Neural cell (in vitro differentiated cells): ENCODE measurements around the gene PYHIN1. TPM values are rescaled to one million over a fixed set of nuclear protein-coding genes. Genes with fewer than 3 reads are reported as not detected.
"Not testable (repeated sequence)": the region's sequence is repeated elsewhere in the genome, so short reads cannot be mapped to it uniquely, and the experiment has no call there.

Experiments
- H2AFZ ChIP-seq: fragments of 200-600, 300-800 bp; sonication (generic), shearing (Covaris generic); 2 replicates; pipeline ENCODE4 v1.6.0; 2014; ENCODE audit warnings: low read depth, mild to moderate bottlenecking, antibody characterized with exemption, low read length, moderate library complexity
- H3F3A ChIP-seq: fragments of 200-600 bp; shearing (Covaris generic); 2 replicates; pipeline ENCODE4 v1.6.1; 2016; ENCODE audit warnings: mild to moderate bottlenecking, moderate library complexity, mixed read lengths, antibody characterized with exemption, low read length; ENCODE audit not compliant: insufficient read depth, poor library complexity, severe bottlenecking
- H3K27ac ChIP-seq: fragments of 200-600, 300-800 bp; sonication (generic), shearing (Covaris generic); 2 replicates; pipeline ENCODE4 v1.5.1; 2014; ENCODE audit warnings: mild to moderate bottlenecking, low read length, moderate library complexity
- H3K27me3 ChIP-seq: fragments of 300-800, 200-600 bp; sonication (generic), shearing (Covaris generic); 2 replicates; pipeline ENCODE4 v1.6.0; 2014; ENCODE audit warnings: mild to moderate bottlenecking, low read depth, low read length, moderate library complexity; ENCODE audit not compliant: insufficient read depth
- H3K36me3 ChIP-seq: fragments of 300-800, 200-600 bp; sonication (generic), shearing (Covaris generic); 2 replicates; pipeline ENCODE4 v1.5.1; 2014; ENCODE audit warnings: mild to moderate bottlenecking, antibody characterized with exemption, low read length, moderate library complexity; ENCODE audit not compliant: insufficient read depth
- H3K4me2 ChIP-seq: fragments of 300-800, 200-600 bp; sonication (generic), shearing (Covaris generic); 2 replicates; pipeline ENCODE4 v1.6.0; 2014; ENCODE audit warnings: mild to moderate bottlenecking, low read length
- H3K4me3 ChIP-seq: fragments of 300-800, 200-600 bp; sonication (generic), shearing (Covaris generic); 2 replicates; pipeline ENCODE4 v1.5.1; 2014; ENCODE audit warnings: mild to moderate bottlenecking, low read length, moderate library complexity
- H3K79me2 ChIP-seq: fragments of 200-600 bp; shearing (Covaris generic); replicated peaks from 2 replicates; pipeline ENCODE4 v1.6.0; 2014; ENCODE audit warnings: mild to moderate bottlenecking, low read length, moderate library complexity; ENCODE audit not compliant: insufficient read depth
- H3K9ac ChIP-seq: fragments of 300-800, 200-600 bp; sonication (generic), shearing (Covaris generic); 2 replicates; pipeline ENCODE4 v1.6.1; 2016; ENCODE audit warnings: mild to moderate bottlenecking, low read length, mixed read lengths
- H3K9me2 ChIP-seq: fragments of 200-600 bp; shearing (Covaris generic); 2 replicates; pipeline ENCODE4 v1.6.1; 2016; ENCODE audit warnings: mild to moderate bottlenecking, low read length, mixed read lengths; ENCODE audit not compliant: insufficient read depth
- H3K9me3 ChIP-seq: fragments of 200-600, 300-800 bp; sonication (generic), shearing (Covaris generic); 2 replicates; pipeline ENCODE4 v1.6.1; 2016; ENCODE audit warnings: mild to moderate bottlenecking, mixed run types, low read length, moderate library complexity, mixed read lengths
- H4K20me1 ChIP-seq: fragments of 200-600 bp; shearing (Covaris generic); 2 replicates; pipeline ENCODE4 v1.6.1; 2016; ENCODE audit warnings: mild to moderate bottlenecking, mixed run types; ENCODE audit not compliant: insufficient read depth
- EP300 ChIP-seq: fragments of 450-650 bp; conservative IDR thresholded peaks from 2 replicates; pipeline ENCODE4 v1.6.1; 2014; ENCODE audit warnings: antibody characterized with exemption, mild to moderate bottlenecking, moderate library complexity; ENCODE audit not compliant: poor library complexity, severe bottlenecking
- EZH2 ChIP-seq: fragments of 200-600, 300-800 bp; shearing (Covaris generic), sonication (generic); IDR thresholded peaks from 2 replicates; pipeline ENCODE4 v1.6.1; 2014; ENCODE audit warnings: antibody characterized with exemption, low read length, borderline replicate concordance, mild to moderate bottlenecking; ENCODE audit not compliant: insufficient read depth, poor library complexity, severe bottlenecking
- MXI1 ChIP-seq: fragments of 450-650 bp; conservative IDR thresholded peaks from 2 replicates; pipeline ENCODE4 v1.6.1; 2014; ENCODE audit warnings: antibody characterized with exemption, mild to moderate bottlenecking; ENCODE audit not compliant: poor library complexity, severe bottlenecking
- POLR2AphosphoS5 ChIP-seq: IDR thresholded peaks from 2 replicates; pipeline ENCODE4 v1.6.1; 2012
- RAD21 ChIP-seq: fragments of 450-650 bp; conservative IDR thresholded peaks from 2 replicates; pipeline ENCODE4 v1.6.1; 2014; ENCODE audit warnings: antibody characterized with exemption, mild to moderate bottlenecking, moderate library complexity
- SMC3 ChIP-seq: fragments of 450-650 bp; conservative IDR thresholded peaks from 2 replicates; pipeline ENCODE4 v1.6.1; 2014; ENCODE audit warnings: antibody characterized with exemption, mild to moderate bottlenecking, moderate library complexity; ENCODE audit not compliant: poor library complexity
- TAF1 ChIP-seq: IDR thresholded peaks from 2 replicates; pipeline ENCODE4 v1.6.1; 2012; ENCODE audit warnings: low read depth
- polyA plus RNA-seq: library from polyadenylated mRNA; depleted of rRNA; stranded (reverse); fragments of >200 nt; gene quantifications from 2 replicates; pipeline ENCODE4 v1.2.3, GENCODE V29; 2014
- TF ChIP-seq, protein P1 (sequence below): IDR thresholded peaks from 2 replicates; pipeline ENCODE4 v1.6.1; 2012; ENCODE audit warnings: borderline replicate concordance
- TF ChIP-seq, protein P2 (sequence below): fragments of 450-650 bp; IDR thresholded peaks from 2 replicates; pipeline ENCODE4 v1.5.1; 2014; ENCODE audit warnings: antibody characterized with exemption, mild to moderate bottlenecking, moderate library complexity; ENCODE audit not compliant: poor library complexity, severe bottlenecking

The PYHIN1 gene
- polyA plus RNA-seq, 1 donor from 2014 or later, result not detected

DNA sequence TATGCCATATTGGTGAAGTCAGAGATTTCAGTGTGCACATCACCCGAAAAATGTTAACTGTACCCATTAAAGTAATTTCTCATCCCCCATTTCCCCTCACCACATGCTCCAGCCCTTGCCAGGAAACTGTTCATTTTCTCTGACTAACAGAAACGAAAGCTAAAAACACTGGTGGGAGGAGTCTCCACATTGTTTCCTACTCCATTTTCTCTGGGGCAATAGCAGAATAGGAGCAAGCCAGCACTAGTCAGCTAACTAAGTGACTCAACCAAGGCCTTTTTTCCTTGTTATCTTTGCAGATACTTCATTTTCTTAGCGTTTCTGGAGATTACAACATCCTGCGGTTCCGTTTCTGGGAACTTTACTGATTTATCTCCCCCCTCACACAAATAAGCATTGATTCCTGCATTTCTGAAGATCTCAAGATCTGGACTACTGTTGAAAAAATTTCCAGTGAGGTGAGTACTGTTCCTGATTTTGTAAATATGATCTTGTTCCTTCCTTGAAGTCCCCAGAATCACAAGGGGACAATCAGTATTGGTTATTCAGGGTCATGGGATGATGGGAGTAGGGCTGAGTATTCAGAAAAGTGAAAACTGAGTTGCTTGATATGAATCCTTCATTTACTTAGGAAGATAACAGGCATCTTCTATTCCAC is 78.5 kb downstream of the PYHIN1 start, which contains the start of gene IFI16:
Gene IFI16 (plus strand): TSS at position 204 of the 658 bp plus-strand sequence. CDS start 4,774 bp downstream, outside the sequence.
- Histone ChIP-seq H3K27me3 (no peaks in the 10 kb centered on the region), H3F3A (no peaks in the 10 kb centered on the region), H3K36me3 (no peaks in the 10 kb centered on the region), H3K4me3 (no peak within 1 kb of the TSS), H3K4me2 (no peak within 1 kb of the TSS), H3K27ac (no peak within 1 kb of the TSS), H4K20me1 (no peaks in the 10 kb centered on the region), H3K9ac (no peak within 1 kb of the TSS), H3K79me2 (no peaks in the 10 kb centered on the region), H2AFZ (no peak within 1 kb of the TSS), H3K9me2 (no peaks in the 10 kb centered on the region), H3K9me3 (no peaks in the 10 kb centered on the region)
- TF ChIP-seq TAF1 (no peak), SMC3 (no peak), EZH2 (no peak), MXI1 (no peak), EP300 (no peak), POLR2AphosphoS5 (no peak)
- TF ChIP-seq, protein P1, sequence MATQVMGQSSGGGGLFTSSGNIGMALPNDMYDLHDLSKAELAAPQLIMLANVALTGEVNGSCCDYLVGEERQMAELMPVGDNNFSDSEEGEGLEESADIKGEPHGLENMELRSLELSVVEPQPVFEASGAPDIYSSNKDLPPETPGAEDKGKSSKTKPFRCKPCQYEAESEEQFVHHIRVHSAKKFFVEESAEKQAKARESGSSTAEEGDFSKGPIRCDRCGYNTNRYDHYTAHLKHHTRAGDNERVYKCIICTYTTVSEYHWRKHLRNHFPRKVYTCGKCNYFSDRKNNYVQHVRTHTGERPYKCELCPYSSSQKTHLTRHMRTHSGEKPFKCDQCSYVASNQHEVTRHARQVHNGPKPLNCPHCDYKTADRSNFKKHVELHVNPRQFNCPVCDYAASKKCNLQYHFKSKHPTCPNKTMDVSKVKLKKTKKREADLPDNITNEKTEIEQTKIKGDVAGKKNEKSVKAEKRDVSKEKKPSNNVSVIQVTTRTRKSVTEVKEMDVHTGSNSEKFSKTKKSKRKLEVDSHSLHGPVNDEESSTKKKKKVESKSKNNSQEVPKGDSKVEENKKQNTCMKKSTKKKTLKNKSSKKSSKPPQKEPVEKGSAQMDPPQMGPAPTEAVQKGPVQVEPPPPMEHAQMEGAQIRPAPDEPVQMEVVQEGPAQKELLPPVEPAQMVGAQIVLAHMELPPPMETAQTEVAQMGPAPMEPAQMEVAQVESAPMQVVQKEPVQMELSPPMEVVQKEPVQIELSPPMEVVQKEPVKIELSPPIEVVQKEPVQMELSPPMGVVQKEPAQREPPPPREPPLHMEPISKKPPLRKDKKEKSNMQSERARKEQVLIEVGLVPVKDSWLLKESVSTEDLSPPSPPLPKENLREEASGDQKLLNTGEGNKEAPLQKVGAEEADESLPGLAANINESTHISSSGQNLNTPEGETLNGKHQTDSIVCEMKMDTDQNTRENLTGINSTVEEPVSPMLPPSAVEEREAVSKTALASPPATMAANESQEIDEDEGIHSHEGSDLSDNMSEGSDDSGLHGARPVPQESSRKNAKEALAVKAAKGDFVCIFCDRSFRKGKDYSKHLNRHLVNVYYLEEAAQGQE, result no peak

DNA sequence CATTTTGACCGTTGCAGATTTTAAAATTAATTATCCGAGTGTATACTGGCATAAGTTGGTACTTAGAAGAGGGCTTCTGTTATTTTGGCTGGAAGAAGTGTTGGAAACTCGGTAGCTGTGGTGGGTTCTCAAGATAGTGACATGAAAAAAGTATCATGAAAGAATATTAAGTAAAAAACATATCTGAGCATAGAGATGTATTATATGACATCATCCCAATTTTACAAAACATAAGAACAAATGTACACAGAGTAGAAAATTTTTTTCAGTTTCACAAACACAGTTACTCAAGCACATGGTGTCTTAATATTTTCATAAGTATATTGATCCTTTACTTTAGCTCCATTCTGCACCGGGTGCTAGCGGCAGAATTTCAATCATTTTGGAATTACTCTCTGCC is 79.0 kb downstream of the PYHIN1 start:
- Histone ChIP-seq H3F3A (no peaks in the 10 kb centered on the region), H3K9ac (no peak overlapping the region), H3K9me2 (no peaks in the 10 kb centered on the region), H3K9me3 (no peaks in the 10 kb centered on the region), H3K79me2 (no peaks in the 10 kb centered on the region), H3K36me3 (no peaks in the 10 kb centered on the region), H3K4me3 (no peak overlapping the region), H3K27me3 (no peaks in the 10 kb centered on the region), H3K27ac (no peak overlapping the region), H3K4me2 (no peak overlapping the region), H4K20me1 (no peaks in the 10 kb centered on the region), H2AFZ (no peak overlapping the region)
- no peak for TF ChIP-seq EP300
- TF ChIP-seq POLR2AphosphoS5, result no peak
- no peak for TF ChIP-seq SMC3
- TF ChIP-seq, protein P1, result no peak
- TF ChIP-seq TAF1, result no peak
- no peak for TF ChIP-seq RAD21
- TF ChIP-seq, protein P2, sequence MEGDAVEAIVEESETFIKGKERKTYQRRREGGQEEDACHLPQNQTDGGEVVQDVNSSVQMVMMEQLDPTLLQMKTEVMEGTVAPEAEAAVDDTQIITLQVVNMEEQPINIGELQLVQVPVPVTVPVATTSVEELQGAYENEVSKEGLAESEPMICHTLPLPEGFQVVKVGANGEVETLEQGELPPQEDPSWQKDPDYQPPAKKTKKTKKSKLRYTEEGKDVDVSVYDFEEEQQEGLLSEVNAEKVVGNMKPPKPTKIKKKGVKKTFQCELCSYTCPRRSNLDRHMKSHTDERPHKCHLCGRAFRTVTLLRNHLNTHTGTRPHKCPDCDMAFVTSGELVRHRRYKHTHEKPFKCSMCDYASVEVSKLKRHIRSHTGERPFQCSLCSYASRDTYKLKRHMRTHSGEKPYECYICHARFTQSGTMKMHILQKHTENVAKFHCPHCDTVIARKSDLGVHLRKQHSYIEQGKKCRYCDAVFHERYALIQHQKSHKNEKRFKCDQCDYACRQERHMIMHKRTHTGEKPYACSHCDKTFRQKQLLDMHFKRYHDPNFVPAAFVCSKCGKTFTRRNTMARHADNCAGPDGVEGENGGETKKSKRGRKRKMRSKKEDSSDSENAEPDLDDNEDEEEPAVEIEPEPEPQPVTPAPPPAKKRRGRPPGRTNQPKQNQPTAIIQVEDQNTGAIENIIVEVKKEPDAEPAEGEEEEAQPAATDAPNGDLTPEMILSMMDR, result no peak
- TF ChIP-seq MXI1, result no peak
- no peak for TF ChIP-seq EZH2

DNA sequence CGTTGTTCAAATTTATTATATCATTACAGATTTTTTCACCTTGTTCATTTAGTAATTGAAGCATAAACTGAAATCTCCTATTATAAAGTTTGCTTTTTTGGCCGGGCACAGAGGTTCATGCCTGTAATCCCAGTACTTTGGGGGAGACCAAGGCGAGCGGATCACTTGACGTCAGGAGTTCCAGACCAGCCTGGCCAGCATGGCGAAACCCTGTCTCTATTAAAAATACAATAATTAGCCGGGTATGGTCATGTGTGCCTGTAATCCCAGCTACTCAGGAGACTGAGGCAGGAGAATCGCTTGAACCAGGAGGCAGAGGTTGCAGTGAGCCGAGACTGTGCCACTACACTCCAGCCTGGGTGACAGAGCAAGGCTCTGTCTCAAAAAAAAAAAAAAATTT is 79.6 kb downstream of the PYHIN1 start:
- not testable (repeated sequence) for H3K27ac ChIP-seq, H3K4me3 ChIP-seq, H3K9me3 ChIP-seq, H3K79me2 ChIP-seq, H3K36me3 ChIP-seq, H3K4me2 ChIP-seq, H3F3A ChIP-seq, H3K27me3 ChIP-seq, H4K20me1 ChIP-seq, H3K9ac ChIP-seq, H3K9me2 ChIP-seq, H2AFZ ChIP-seq
